Suprapubic skin (tissue), 4 donors: Measurements from ENCODE around the gene VCP. TPM values are rescaled to one million over a fixed set of nuclear protein-coding genes. Genes with fewer than 3 reads are reported as not detected.

Experiments used
- DNase-seq, 2 donors: peaks; one replicate each; pipeline ENCODE4 v3.0.0-alpha.2; 2019; ENCODE audit warnings: low spot score in 2 of 2
- H3K27ac ChIP-seq: fragments of 200-600 bp; sonication (generic); one replicate; pipeline ENCODE4 v1.5.1; 2019
- H3K27me3 ChIP-seq: fragments of 200-600 bp; sonication (generic); one replicate; pipeline ENCODE4 v1.5.1; 2019
- H3K36me3 ChIP-seq: fragments of 200-600 bp; sonication (generic); one replicate; pipeline ENCODE4 v1.5.1; 2019
- H3K4me1 ChIP-seq: fragments of 200-600 bp; sonication (generic); one replicate; pipeline ENCODE4 v1.5.1; 2019
- H3K4me3 ChIP-seq: fragments of 200-600 bp; sonication (generic); one replicate; pipeline ENCODE4 v1.5.1; 2019; ENCODE audit warnings: mild to moderate bottlenecking
- H3K9me3 ChIP-seq: fragments of 200-600 bp; sonication (generic); one replicate; pipeline ENCODE4 v1.5.1; 2019
- EP300 ChIP-seq: sonication (generic); formaldehyde crosslinking; IDR thresholded peaks from one replicate; pipeline ENCODE4 v1.6.1; 2017; ENCODE audit warnings: antibody characterized with exemption
- POLR2A ChIP-seq, 2 donors: fragments of 450-650 bp; IDR thresholded peaks; one replicate each; pipeline ENCODE4 v1.6.1; 2017; ENCODE audit warnings: antibody characterized with exemption in 2 of 2, mild to moderate bottlenecking in 2 of 2, moderate library complexity in 2 of 2
- POLR2AphosphoS5 ChIP-seq, 3 donors: sonication (generic); formaldehyde crosslinking; IDR thresholded peaks; one replicate each; pipeline ENCODE4 v1.6.1; 2017; ENCODE audit warnings: antibody characterized with exemption in 3 of 3
- WGBS: methylation state at CpG from one replicate; pipeline ENCODE4 v1.1.5; 2018; 5-methylcytosine and 5-hydroxymethylcytosine counted together
- total RNA-seq, 4 donors: library from RNA; depleted of rRNA; stranded (reverse); fragments of >200 nt; gene quantifications; one replicate each; pipeline ENCODE4 v1.1.0, GENCODE V29; 2016
- TF ChIP-seq, protein P1 (sequence below), 2 donors: fragments of 200-600 bp in 1 of 2; fragments of 450-650 bp in 1 of 2; sonication (generic) in 1 of 2; IDR thresholded peaks; one replicate each; pipeline ENCODE4 v1.5.1; 2016 to 2019; ENCODE audit warnings: antibody characterized with exemption in 2 of 2, mild to moderate bottlenecking in 1 of 2, moderate library complexity in 1 of 2

Gene VCP
- total RNA-seq, 4 donors from 2014 or later: 128 to 187 (median 159) TPM

DNA sequence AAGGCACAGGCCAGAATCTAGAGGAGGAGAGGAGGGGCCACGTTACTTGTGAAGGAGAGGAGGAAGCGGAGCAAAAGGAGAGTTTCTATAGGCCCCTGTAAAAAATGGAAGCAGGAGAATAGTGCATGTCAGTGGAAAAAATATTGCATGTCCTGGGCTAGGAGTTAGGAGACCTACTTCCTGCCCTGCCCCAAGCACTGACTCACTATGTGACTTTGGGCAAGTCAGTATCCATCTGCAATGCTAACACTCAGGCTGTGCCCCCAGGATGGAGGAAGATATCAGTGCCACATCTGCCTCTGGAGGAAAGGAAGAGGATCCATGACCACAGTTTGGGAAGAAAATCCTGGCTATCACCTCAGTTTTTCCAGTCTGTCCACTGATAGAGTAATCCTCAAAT lies 17.0 kb upstream of the VCP start:
- WGBS: 72% methylated on average over 2 of the region's 2 CpGs
- Histone ChIP-seq H3K4me1 (no peaks in the 10 kb centered on the region), H3K27me3 (no peaks in the 10 kb centered on the region), H3K36me3 (peaks cover 69% of the 10 kb centered on the region), H3K9me3 (no peaks in the 10 kb centered on the region), H3K27ac (no peak overlapping the region), H3K4me3 (no peak overlapping the region)
- no peak for DNase-seq
- TF ChIP-seq, protein P1, sequence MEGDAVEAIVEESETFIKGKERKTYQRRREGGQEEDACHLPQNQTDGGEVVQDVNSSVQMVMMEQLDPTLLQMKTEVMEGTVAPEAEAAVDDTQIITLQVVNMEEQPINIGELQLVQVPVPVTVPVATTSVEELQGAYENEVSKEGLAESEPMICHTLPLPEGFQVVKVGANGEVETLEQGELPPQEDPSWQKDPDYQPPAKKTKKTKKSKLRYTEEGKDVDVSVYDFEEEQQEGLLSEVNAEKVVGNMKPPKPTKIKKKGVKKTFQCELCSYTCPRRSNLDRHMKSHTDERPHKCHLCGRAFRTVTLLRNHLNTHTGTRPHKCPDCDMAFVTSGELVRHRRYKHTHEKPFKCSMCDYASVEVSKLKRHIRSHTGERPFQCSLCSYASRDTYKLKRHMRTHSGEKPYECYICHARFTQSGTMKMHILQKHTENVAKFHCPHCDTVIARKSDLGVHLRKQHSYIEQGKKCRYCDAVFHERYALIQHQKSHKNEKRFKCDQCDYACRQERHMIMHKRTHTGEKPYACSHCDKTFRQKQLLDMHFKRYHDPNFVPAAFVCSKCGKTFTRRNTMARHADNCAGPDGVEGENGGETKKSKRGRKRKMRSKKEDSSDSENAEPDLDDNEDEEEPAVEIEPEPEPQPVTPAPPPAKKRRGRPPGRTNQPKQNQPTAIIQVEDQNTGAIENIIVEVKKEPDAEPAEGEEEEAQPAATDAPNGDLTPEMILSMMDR (IDR thresholded peaks at IDR 0.05): no peak
- TF ChIP-seq POLR2A (IDR thresholded peaks at IDR 0.05) (no peak), POLR2AphosphoS5 (IDR thresholded peaks at IDR 0.05) (no peak), EP300 (no peak)

DNA sequence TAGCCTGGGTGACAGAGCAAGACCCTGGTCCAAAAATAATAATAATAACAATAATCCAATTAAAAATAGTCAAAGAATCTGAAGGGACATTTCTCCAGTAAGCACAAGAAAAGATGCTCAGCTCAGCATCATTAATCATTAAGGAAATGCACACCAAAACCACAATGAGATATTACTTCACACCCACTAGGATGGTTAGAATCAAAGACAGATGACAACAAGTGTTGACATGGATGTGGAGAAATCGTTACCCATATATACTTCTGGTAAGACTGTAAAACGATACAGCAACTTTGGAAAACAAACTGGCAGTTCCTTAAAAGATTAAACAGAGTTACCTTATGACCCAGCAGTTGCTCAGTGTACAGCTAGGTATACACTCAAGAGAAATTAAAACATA lies 12.7 kb upstream of the VCP start:
- Histone ChIP-seq H3K27ac (no peak overlapping the region), H3K9me3 (no peaks in the 10 kb centered on the region), H3K4me3 (no peak overlapping the region), H3K27me3 (no peaks in the 10 kb centered on the region), H3K4me1 (peaks cover 5% of the 10 kb centered on the region), H3K36me3 (peaks cover 29% of the 10 kb centered on the region)
- 79% methylated on average over 2 of the region's 2 CpGs for WGBS
- TF ChIP-seq, protein P1 (IDR thresholded peaks at IDR 0.05): no peak
- TF ChIP-seq POLR2AphosphoS5 (IDR thresholded peaks at IDR 0.05) (no peak), POLR2A (IDR thresholded peaks at IDR 0.05) (no peak), EP300 (no peak)
- DNase-seq: no peak

DNA sequence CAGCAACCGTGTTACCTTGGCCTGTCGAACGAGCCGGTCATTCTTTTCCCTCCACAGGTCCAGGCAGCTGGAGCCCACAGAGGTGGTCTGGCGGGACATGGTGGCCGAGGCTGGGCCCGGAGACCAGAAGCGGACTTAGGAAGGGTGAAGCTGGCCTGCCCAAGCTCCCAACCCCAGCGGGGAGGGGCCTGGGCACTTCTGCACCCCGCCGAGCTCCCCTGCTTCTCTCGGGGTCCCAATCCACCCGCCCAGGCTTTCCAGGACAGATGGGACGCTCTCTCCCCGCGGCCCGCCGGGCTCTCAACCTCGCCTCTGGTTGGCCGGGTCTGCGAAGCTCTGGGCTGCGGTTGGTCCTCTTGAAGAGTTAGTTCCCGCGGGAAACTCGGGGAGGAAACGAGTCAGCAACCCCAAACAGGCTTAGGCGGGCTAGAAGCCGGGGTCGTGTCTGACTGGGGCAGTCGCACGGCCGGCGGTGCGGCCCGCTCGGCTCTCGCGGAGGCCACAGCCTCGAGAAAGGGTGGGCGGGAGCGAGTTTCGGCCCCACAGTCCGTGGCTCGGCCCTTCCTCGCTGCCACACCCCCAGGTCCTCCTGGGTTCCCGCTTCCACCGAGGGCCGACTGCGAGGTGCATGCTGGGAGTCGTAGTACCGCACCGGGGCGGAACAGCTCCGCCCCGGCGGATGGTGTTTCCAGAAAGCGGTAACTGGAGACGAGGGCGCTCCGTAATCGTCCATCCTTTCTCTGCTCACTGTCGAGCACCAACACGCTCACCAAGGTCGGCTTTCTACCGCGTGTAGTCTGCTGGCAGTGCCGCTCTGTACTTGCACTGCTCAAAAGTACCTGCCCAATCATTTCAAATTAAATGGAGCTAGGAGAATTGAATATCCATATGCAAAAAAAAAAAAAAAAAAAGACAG lies 7.3 kb upstream of the VCP start, which contains the start of gene FANCG:
Gene FANCG, minus strand, starts transcription at position 517 of the 916 bp plus-strand sequence. Its CDS starts 418 bp downstream, at position 99.
- peaks cover 21% of the 10 kb centered on the region for H3K4me1 ChIP-seq
- H3K36me3 ChIP-seq: no peaks in the 10 kb centered on the region
- DNase-seq: peak; percentile 92 to 95
- peak within 1 kb of the TSS; percentile 72 for H3K4me3 ChIP-seq
- H3K27ac ChIP-seq: peak within 1 kb of the TSS; percentile 41
- no peaks in the 10 kb centered on the region for H3K27me3 ChIP-seq
- TF ChIP-seq EP300: no peak
- no peak for TF ChIP-seq POLR2A (IDR thresholded peaks at IDR 0.05)
- peak in 2 of 3 donors; percentile 40 to 62 for TF ChIP-seq POLR2AphosphoS5 (IDR thresholded peaks at IDR 0.05)
- under 1% methylated on average over 48 of the region's 67 CpGs for WGBS
- no peaks in the 10 kb centered on the region for H3K9me3 ChIP-seq

DNA sequence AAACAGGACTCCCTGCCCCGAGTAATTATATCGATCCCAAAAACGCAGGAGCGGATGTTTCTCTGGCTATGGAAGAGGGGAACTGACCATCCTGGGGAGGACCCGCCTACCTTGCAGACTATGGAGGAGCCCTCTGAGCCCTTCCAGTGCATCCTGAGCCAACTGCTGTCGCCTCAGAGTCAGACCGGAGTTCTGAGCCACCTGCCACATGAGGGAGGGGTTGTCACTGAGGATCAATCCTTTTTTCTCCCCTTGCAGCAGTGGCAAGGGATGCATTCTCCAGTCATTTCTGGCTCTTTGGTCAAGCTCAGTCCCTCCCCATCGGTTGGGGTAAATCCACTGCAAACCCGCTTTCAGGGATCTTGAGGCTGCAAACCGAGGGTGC lies 6.6 kb upstream of the VCP start:
- Histone ChIP-seq H3K27me3 (no peaks in the 10 kb centered on the region), H3K4me1 (peaks cover 21% of the 10 kb centered on the region), H3K9me3 (no peaks in the 10 kb centered on the region), H3K27ac (peak overlapping the region; percentile 41), H3K4me3 (peak overlapping the region; percentile 72), H3K36me3 (no peaks in the 10 kb centered on the region)
- DNase-seq: no peak
- TF ChIP-seq EP300: no peak
- TF ChIP-seq, protein P1 (IDR thresholded peaks at IDR 0.05): no peak
- no peak for TF ChIP-seq POLR2AphosphoS5 (IDR thresholded peaks at IDR 0.05)
- TF ChIP-seq POLR2A (IDR thresholded peaks at IDR 0.05): no peak
- WGBS: 5% methylated on average over 10 of the region's 10 CpGs

DNA sequence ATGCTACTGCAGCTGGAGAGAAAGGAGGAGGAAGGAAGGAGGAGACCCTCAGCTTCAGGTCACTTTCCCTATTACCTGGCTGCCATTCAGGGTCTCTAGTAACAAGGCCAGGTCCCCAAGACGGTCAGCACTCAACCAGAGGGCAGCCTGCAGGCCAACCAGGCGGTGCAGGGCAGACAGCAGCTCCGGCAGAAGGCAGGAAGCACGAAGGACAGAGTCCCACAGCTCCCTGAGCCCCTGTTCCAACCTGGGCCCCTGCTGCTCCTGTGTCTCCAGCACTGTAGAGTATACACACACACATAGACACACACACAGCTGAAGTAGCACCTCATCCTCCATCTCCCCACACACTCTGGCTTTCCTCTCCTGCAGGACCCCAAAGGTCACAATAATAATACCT lies 5.6 kb upstream of the VCP start:
- no peak for DNase-seq
- WGBS: 55% methylated on average over 2 of the region's 4 CpGs

More for the DNA sequence above, 5.6 kb upstream of the VCP start:
- Histone ChIP-seq H3K27ac (no peak overlapping the region), H3K36me3 (no peaks in the 10 kb centered on the region), H3K9me3 (no peaks in the 10 kb centered on the region), H3K4me1 (peaks cover 23% of the 10 kb centered on the region), H3K4me3 (no peak overlapping the region), H3K27me3 (no peaks in the 10 kb centered on the region)
- TF ChIP-seq POLR2AphosphoS5 (IDR thresholded peaks at IDR 0.05): no peak
- no peak for TF ChIP-seq EP300
- TF ChIP-seq, protein P1 (IDR thresholded peaks at IDR 0.05): no peak
- TF ChIP-seq POLR2A (IDR thresholded peaks at IDR 0.05): no peak
